ENCODE measurements around the gene NCF4.

Gene NCF4

DNA sequence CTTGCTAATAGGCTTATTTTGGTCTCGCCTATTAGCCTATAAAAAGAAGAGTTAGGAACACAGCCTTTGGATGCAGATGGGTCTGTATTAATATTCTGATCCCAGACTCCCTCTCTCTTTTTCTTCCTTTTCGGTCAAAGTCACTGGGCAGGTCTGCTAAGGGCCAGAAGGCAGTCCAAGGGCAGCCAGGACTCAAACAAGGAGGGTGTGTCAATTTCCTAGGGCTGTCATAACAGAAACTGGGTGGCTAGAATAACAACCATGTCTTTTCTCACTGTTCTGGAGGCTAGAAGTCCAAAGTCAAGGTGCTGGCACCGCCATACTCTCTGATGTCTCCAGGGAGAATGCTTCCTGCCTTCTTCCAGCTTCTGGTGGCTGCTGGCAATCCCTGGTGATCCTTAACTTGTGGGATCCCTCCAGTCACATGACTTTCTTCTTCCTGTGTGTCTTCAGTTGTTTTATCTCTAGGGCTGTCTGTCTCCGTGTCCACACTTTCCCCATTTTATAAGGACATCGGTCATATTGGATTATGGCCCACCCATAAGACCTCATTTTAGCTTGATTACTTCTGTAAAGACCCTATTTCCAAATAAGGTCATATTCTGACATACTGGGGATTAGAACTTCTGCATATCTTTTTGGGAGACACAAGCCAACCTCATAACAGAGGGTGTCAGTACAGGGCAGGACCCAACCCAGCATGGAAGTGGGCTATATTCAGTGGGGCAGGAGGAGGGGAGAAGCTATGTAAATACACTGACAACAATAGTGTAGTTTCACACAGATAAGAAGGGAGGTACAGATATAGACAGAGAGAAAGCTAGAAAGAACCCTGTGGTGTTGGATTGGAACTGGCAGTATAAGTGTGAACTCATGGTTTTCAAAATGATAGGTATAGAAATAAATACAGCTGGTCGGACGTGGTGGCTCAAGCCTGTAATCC, 46.7 kb downstream of the NCF4 start:
- TF ChIP-seq, protein P1, sequence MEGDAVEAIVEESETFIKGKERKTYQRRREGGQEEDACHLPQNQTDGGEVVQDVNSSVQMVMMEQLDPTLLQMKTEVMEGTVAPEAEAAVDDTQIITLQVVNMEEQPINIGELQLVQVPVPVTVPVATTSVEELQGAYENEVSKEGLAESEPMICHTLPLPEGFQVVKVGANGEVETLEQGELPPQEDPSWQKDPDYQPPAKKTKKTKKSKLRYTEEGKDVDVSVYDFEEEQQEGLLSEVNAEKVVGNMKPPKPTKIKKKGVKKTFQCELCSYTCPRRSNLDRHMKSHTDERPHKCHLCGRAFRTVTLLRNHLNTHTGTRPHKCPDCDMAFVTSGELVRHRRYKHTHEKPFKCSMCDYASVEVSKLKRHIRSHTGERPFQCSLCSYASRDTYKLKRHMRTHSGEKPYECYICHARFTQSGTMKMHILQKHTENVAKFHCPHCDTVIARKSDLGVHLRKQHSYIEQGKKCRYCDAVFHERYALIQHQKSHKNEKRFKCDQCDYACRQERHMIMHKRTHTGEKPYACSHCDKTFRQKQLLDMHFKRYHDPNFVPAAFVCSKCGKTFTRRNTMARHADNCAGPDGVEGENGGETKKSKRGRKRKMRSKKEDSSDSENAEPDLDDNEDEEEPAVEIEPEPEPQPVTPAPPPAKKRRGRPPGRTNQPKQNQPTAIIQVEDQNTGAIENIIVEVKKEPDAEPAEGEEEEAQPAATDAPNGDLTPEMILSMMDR (conservative IDR thresholded peaks at IDR 0.05), result no peak
- TF ChIP-seq ZFX (IDR thresholded peaks at IDR 0.05), result no peak

DNA sequence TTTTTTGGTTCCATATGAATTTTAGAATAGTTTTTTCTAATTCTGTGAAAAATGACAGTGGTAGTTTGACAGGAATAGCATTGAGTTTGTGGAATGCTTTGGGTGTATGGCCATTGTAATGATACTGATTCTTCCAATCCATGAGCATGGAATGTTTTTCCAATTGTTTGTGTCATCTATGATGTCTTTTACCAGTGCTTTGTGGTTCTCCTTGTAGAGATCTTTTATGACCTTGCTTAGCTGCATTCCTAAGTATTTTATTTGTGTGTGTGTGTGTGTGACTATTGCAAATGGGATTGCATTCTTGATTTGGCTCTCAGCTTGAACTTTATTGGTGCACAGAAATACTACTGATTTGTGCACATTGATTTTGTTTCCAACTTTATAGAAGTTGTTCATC, 49.7 kb downstream of the NCF4 start:
- H3K27ac ChIP-seq, result no peak overlapping the region
- no peak for TF ChIP-seq ZFX (IDR thresholded peaks at IDR 0.05)
- TF ChIP-seq, protein P1 (conservative IDR thresholded peaks at IDR 0.05), result no peak

More for the DNA sequence above, 46.7 kb downstream of the NCF4 start:
- no peak overlapping the region for H3K27ac ChIP-seq

DNA sequence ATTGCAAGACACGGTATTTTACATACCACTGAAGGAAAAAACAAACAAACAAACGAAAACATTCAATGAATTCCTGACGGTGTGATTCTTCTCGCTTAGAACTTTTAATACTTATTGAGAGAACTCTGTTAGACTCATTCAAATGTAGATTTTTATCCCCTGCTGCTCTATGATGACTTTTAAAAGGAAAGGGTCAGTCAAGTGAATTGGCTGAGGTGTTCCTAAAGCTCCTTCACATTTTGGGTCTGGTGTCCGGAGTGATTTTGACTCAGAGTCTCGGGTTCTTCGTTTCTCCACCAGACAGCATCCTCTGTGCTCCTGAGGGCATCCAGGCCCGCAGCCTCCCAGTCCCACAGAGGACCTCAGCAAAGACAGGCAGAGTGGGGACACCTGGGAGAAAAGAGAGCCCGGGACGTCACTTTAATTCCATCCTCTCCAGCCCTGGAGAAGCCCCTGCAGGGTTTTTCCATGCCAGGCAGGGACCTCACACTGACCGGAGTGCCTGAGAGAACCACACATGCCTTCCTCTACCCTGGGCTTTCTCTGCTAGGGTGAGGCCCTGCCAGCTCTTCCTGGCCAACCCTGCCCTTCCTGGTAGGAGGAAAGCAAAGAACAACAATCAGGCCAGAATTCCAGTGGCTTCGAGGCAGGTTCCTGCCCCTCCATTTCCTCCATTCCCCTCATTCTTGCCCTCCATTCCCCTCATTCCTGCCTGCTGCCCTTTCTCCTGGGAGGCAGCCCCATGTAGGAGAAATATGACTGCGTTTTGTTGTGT, 51.3 kb downstream of the NCF4 start:
- TF ChIP-seq, protein P1 (conservative IDR thresholded peaks at IDR 0.05), result no peak
- no peak overlapping the region for H3K27ac ChIP-seq

DNA sequence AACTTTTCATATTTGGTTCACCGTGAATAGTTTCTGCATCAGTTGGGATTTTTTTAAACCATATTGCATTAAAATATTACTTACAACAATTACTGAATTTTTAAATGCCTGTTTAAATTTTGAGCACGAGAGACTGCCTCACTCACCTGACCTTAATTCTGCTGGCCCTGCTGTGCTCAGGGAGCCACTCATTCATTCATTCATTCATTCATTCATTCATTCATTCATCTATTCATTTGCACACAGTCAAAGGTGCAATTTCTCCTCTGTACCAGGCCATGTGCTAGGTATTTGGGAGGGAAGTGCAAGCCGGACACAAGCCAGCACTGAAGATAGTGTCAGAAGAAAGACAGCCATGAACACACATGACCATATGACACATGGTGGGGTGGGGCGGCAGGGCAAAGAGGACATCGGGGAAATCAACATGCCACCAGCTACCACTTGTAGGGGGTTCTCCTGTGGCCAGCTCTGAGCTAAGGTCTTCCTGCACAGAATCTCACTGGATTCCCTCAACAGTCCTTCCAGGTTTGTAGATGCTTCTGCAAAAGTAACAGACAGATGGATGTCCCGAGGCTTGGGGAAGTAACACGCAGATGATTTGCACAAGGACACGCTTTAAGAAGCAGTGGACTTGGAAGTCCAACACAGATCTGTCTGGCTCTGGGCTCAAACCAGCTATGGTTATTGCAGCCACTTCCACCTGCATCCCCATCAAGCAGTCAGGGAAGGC, 52.1 kb downstream of the NCF4 start:
- TF ChIP-seq, protein P1 (conservative IDR thresholded peaks at IDR 0.05), result no peak
- TF ChIP-seq ZFX (IDR thresholded peaks at IDR 0.05), result no peak
- no peak overlapping the region for H3K27ac ChIP-seq

DNA sequence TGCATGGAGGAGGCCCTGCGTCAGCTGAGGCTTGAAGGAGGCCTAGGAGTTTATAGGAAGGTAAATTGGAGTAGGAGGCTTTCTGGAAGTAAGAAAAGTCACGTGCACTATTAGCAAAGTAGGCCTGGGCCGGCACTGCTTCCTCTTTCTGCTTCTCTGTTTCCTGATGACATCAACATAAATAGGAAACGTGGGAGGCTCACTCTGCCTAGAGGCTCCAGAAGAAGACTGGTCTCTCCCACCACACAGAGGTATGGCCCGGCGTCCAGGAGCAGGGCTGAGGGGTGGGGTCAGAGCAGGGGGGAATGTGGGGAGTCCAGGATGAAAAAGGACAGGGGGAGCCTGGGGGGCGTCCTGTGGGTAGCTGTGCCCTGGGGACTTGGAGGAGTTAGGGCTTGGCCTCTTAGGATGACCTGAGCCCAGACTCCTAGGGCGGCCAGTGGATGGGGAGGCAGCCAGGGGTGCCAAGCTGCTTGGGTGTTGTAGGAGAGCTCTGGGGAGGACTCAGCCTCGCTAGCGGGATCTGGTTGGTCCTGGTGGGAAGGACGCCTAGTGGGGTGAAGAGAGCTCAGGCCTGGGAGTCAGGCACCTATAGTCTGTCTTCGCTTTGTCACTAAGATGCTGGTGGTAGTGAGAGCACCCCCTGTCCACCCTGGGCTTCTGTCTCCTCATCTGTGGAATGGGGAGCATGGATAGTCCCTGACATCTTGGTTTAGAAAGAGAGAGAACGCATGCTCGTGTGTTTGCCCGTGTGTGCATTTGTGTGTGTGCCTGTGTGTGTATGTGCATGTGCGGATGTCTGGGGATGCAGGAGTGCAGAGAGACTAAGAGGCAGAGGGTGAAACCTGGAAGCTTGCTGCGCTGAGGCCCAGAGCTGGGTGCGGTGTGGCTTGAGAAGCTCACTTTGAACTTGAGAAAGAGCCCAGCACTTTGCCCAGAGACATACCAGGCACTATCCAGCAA, 52.9 kb downstream of the NCF4 start, which contains the start of gene CSF2RB:
TSS of gene CSF2RB (plus strand) at position 202 of the 963 bp plus-strand sequence. CDS start 8,580 bp downstream, outside the sequence.
- TF ChIP-seq, protein P1 (conservative IDR thresholded peaks at IDR 0.05), result no peak
- TF ChIP-seq ZFX (IDR thresholded peaks at IDR 0.05), result no peak
- no peak within 1 kb of the TSS for H3K27ac ChIP-seq

DNA sequence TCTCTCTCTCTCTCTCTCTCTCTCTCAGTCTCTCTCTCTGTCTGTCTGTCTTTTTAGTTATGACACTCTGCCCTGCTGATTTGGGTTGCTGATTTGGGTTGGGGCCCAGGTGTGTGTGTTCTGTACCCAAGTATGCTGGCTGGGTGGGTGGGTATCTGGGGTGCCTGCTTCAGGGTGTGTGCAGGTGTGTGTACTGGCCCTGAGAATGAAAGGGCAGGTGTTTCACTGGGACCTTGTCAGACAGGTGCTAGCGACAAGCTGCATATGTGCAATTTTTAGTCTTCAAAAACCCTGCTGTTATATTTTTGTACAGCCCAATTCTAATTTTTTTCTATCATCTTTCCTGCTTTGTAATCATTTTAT, 53.6 kb downstream of the NCF4 start:
- TF ChIP-seq ZFX (IDR thresholded peaks at IDR 0.05), result no peak
- TF ChIP-seq, protein P1 (conservative IDR thresholded peaks at IDR 0.05), result no peak
- H3K27ac ChIP-seq, result no peak overlapping the region

Measured in C4-2B (cell line).